ENCODE results near the gene PPM1D. TPM values are rescaled to one million over a fixed set of nuclear protein-coding genes. Genes with fewer than 3 reads are reported as not detected.
"Not testable (repeated sequence)": the region's sequence is repeated elsewhere in the genome, so short reads cannot be mapped to it uniquely, and the experiment has no call there.

The PPM1D gene
- total RNA-seq = 17.1 and 17.9 TPM in 2 replicates

DNA sequence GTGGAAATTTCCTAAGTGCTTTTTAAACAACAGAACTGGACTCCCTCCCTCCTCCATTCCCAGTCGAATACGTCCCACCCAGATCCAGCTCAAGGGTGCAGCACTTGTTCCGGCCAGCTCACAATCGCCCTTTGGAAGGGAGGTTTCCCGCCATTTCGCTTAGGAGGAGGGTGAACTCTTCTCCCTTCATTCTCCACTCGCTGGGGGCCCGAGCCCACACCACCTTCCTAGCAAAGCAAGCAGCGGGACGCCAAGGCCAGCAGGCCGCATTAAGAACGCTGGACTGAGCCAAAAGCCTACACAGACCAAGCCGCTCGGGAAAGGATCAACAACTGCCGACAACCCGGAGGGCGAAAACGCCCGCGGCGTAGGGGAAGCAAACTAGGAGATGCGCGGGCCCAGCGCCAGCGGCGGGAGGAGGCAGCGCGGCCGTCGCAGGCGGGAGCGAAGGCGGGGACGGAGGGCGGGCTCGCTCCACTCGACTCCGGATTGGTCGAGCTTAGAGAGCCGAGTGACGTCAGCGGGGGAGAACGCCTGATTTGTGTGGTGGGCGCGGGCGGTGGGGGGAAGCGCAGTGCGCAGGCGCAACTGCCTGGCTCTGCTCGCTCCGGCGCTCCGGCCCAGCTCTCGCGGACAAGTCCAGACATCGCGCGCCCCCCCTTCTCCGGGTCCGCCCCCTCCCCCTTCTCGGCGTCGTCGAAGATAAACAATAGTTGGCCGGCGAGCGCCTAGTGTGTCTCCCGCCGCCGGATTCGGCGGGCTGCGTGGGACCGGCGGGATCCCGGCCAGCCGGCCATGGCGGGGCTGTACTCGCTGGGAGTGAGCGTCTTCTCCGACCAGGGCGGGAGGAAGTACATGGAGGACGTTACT is at the start of gene PPM1D:
TSS of gene PPM1D (plus strand) at position 574 of the 870 bp plus-strand sequence. CDS start at position 796, 222 bp downstream.
- H3K36me3 Mint-ChIP-seq (ENCODE audit: low read depth) = peaks cover 12% of the 10 kb centered on the region
- peaks cover 37% of the 10 kb centered on the region for H3K4me1 Mint-ChIP-seq
- H3K4me3 Mint-ChIP-seq = peak within 1 kb of the TSS; percentile 95
- no peaks in the 10 kb centered on the region for H3K9me3 Mint-ChIP-seq
- H3K27me3 Mint-ChIP-seq = no peaks in the 10 kb centered on the region
- intact Hi-C loops (cut with micrococcal nuclease) = loop anchor here (1.0 to 5.0 kb wide), 5 partner anchors 39 to 1443 kb away; partner anchors contain the start of genes BCAS3, PRR11, SKA2 and USP32
- H3K27ac Mint-ChIP-seq = peak within 1 kb of the TSS; percentile 98
- DNase-seq = peak; percentile 99

GRCh38 chr17:60552255-60552654 is 47.7 kb upstream of the PPM1D start:
- H3K4me1 Mint-ChIP-seq; H3K36me3 Mint-ChIP-seq (ENCODE audit: low read depth); H3K9me3 Mint-ChIP-seq; H3K4me3 Mint-ChIP-seq; H3K27ac Mint-ChIP-seq; DNase-seq; intact Hi-C loops (cut with micrococcal nuclease); H3K27me3 Mint-ChIP-seq: not testable (repeated sequence)

DNA sequence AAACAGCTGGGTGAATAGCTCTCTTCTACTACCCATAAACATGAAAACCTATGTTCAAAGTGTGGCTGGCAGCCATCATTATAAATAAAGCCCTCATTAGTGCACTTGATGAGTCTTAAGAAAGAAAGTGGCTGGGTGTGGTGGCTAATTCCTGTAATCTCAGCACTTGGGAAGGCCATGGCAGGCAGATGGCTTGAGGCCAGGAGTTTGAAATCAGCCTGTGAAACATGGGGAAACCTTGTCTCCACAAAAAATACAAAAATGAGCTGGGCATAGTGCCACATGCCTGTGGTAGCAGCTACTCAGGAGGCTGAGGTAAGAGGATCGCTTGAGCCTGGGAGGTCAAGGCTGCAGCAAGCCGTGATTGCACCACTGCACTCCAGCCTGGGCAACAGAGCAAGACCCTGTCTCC is 45.6 kb upstream of the PPM1D start:
- H3K27ac Mint-ChIP-seq = no peak overlapping the region
- peaks cover 2% of the 10 kb centered on the region for H3K27me3 Mint-ChIP-seq
- no peaks in the 10 kb centered on the region for H3K36me3 Mint-ChIP-seq (ENCODE audit: low read depth)
- intact Hi-C loops (cut with micrococcal nuclease) = no loop called here
- H3K9me3 Mint-ChIP-seq = peaks cover 12% of the 10 kb centered on the region
- H3K4me3 Mint-ChIP-seq = no peak overlapping the region
- DNase-seq = no peak
- no peaks in the 10 kb centered on the region for H3K4me1 Mint-ChIP-seq

DNA sequence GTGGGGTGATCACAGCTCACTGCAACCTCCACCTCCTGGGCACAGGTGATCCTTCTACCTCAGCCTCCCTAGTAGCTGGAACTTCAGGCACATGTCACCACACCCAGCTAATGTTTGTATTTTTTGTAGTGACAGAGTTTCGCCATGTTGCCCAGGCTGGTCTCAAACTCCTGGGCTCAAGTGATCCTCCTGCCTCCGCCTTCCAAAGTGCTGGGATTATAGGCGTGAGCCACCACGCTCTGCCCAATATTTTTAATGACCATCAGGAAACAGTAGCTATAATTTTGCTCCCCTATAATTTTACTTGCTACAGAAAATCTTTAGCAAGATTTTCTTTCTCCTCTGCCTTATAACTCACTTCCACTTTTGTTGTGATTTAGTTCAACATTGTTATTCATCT is 44.2 kb upstream of the PPM1D start:
- Mint-ChIP-seq H3K4me1 (no peaks in the 10 kb centered on the region), H3K36me3 (ENCODE audit: low read depth) (no peaks in the 10 kb centered on the region), H3K9me3 (peaks cover 12% of the 10 kb centered on the region), H3K4me3 (no peak overlapping the region), H3K27me3 (peaks cover 2% of the 10 kb centered on the region), H3K27ac (no peak overlapping the region)
- intact Hi-C loops (cut with micrococcal nuclease) = no loop called here
- no peak for DNase-seq

- intact Hi-C loops (cut with micrococcal nuclease) = no loop called here
- Mint-ChIP-seq H3K27ac (no peak overlapping the region), H3K9me3 (peaks cover 12% of the 10 kb centered on the region), H3K4me3 (no peak overlapping the region), H3K4me1 (no peaks in the 10 kb centered on the region), H3K36me3 (ENCODE audit: low read depth) (no peaks in the 10 kb centered on the region), H3K27me3 (peaks cover 2% of the 10 kb centered on the region)
- DNase-seq = no peak
Observed at GRCh38 chr17:60557805-60558204, 42.2 kb upstream of the PPM1D start.

- Mint-ChIP-seq H3K4me1 (no peaks in the 10 kb centered on the region), H3K27me3 (peaks cover 2% of the 10 kb centered on the region), H3K4me3 (no peak overlapping the region), H3K27ac (no peak overlapping the region), H3K9me3 (peaks cover 12% of the 10 kb centered on the region), H3K36me3 (ENCODE audit: low read depth) (no peaks in the 10 kb centered on the region)
- DNase-seq = no peak
- intact Hi-C loops (cut with micrococcal nuclease) = no loop called here
Observed at GRCh38 chr17:60559659-60559994, 40.4 kb upstream of the PPM1D start.

DNA sequence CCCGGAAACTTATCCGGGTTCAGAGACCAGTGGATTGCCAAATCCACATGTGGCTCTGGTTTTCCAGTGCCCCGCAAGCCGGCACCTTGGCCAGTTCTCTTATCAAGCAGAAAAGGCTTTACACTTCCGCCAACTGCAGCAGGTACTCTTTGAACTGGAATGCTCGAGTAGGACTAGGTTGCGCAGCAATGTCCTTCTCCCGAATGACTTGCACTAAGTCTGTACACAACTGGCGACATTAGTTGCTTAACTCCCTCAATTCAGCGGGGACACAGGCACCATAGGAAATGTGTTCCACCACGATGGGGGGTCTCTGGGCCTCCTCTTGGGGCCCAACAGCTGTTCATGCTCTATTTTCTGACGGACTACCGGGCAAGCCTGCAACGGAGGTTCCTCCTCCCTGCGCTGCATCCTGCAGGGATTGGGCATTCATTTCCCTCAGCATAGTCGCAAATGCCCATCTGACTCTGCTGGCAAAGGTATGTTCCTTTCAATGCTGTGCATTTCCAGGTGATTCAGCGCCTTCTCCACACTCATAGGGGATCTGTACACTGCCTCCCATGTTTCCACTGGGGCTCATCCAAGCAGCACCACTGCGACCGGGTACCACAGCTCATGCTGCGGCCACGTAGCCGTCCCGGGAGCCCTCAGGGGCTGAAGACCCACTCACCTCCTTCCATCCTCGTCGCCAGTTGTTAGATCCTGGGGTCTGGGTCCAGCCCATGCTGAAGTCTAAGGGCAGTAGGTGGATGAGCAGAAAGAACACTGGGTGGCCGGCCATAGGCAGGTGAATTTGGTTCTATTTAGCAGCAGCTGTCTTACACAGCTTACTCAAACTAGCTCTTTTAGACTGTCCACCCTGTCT is 39.8 kb upstream of the PPM1D start:
- Mint-ChIP-seq H3K9me3 (peaks cover 12% of the 10 kb centered on the region), H3K4me3 (no peak overlapping the region), H3K36me3 (ENCODE audit: low read depth) (no peaks in the 10 kb centered on the region), H3K4me1 (no peaks in the 10 kb centered on the region), H3K27ac (no peak overlapping the region), H3K27me3 (peaks cover 2% of the 10 kb centered on the region)
- no peak for DNase-seq
- intact Hi-C loops (cut with micrococcal nuclease) = no loop called here

- DNase-seq = no peak
Observed at GRCh38 chr17:60560860-60561257, 39.1 kb upstream of the PPM1D start.

DNA sequence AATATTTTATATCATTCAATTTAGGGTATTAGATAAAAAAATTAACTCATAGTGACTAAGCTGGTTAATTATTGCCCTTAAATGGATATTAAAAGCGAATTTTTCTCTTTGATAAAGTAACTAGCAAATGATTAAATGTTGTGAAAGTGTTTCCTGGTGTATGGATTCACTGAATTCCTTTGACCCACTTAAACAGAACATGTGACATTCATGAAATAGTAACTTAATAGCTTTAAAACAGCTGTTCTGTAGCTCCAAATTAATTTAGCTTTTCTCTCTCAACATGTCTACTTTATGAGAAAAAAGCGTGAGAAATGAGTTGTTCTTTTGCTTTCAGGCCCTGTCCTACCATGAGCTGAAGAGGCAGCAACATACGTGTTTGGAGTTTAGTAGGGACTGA is 37.6 kb upstream of the PPM1D start:
- intact Hi-C loops (cut with micrococcal nuclease) = no loop called here
- H3K36me3 Mint-ChIP-seq (ENCODE audit: low read depth) = no peaks in the 10 kb centered on the region
- DNase-seq = no peak
- H3K27ac Mint-ChIP-seq = no peak overlapping the region
- no peaks in the 10 kb centered on the region for H3K27me3 Mint-ChIP-seq
- no peak overlapping the region for H3K4me3 Mint-ChIP-seq
- no peaks in the 10 kb centered on the region for H3K4me1 Mint-ChIP-seq
- peaks cover 4% of the 10 kb centered on the region for H3K9me3 Mint-ChIP-seq

More at GRCh38 chr17:60560860-60561257, 39.1 kb upstream of the PPM1D start:
- Mint-ChIP-seq H3K27ac (no peak overlapping the region), H3K36me3 (ENCODE audit: low read depth) (no peaks in the 10 kb centered on the region), H3K4me1 (no peaks in the 10 kb centered on the region), H3K27me3 (peaks cover 2% of the 10 kb centered on the region), H3K4me3 (no peak overlapping the region), H3K9me3 (peaks cover 12% of the 10 kb centered on the region)
- intact Hi-C loops (cut with micrococcal nuclease) = no loop called here

DNA sequence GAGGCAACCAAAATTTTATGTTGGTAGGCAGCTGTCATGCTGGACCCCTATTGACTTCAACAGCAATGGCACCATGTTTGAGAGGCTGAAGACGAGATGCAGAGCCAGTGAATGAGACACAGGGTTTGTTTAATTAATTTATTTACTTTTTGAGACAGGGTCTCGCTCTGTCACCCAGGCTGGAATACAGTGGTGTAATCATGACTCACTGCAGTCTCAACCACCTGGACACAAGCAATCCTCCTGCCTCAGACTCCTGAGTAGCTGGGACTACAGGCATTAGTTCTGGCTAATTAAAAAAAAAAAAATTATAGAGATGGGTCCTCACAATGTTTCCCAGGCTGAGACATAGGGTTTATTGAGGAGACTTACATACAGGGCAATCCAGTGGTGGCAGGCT is 36.2 kb upstream of the PPM1D start:
- H3K27me3 Mint-ChIP-seq = no peaks in the 10 kb centered on the region
- H3K36me3 Mint-ChIP-seq (ENCODE audit: low read depth) = no peaks in the 10 kb centered on the region
- H3K27ac Mint-ChIP-seq = no peak overlapping the region
- DNase-seq = no peak
- no peaks in the 10 kb centered on the region for H3K4me1 Mint-ChIP-seq
- H3K9me3 Mint-ChIP-seq = no peaks in the 10 kb centered on the region
- H3K4me3 Mint-ChIP-seq = no peak overlapping the region
- intact Hi-C loops (cut with micrococcal nuclease) = no loop called here

DNA sequence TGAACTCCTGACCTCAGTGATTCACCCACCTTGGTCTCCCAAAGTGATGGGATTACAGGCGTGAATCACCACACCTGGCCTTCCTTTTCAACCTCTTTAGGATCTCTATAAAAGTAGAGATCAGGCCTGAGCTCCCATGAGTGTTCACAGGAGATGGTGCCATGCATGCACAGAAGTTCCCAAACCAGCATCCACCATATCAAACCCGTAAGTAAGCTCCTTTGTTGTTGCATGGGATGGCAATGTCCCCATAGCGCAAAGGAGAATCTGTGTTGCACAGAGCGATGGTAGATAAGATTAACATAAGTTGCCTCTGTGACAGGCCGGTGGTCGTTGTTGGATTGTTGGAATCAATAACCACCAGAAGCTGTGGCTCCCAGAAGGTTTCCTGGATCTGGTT is 34.8 kb upstream of the PPM1D start:
- no peak for DNase-seq
- no peak overlapping the region for H3K27ac Mint-ChIP-seq
- intact Hi-C loops (cut with micrococcal nuclease) = no loop called here
- H3K27me3 Mint-ChIP-seq = peaks cover 1% of the 10 kb centered on the region
- H3K4me1 Mint-ChIP-seq = no peaks in the 10 kb centered on the region
- no peaks in the 10 kb centered on the region for H3K36me3 Mint-ChIP-seq (ENCODE audit: low read depth)
- H3K9me3 Mint-ChIP-seq = no peaks in the 10 kb centered on the region
- H3K4me3 Mint-ChIP-seq = no peak overlapping the region

DNA sequence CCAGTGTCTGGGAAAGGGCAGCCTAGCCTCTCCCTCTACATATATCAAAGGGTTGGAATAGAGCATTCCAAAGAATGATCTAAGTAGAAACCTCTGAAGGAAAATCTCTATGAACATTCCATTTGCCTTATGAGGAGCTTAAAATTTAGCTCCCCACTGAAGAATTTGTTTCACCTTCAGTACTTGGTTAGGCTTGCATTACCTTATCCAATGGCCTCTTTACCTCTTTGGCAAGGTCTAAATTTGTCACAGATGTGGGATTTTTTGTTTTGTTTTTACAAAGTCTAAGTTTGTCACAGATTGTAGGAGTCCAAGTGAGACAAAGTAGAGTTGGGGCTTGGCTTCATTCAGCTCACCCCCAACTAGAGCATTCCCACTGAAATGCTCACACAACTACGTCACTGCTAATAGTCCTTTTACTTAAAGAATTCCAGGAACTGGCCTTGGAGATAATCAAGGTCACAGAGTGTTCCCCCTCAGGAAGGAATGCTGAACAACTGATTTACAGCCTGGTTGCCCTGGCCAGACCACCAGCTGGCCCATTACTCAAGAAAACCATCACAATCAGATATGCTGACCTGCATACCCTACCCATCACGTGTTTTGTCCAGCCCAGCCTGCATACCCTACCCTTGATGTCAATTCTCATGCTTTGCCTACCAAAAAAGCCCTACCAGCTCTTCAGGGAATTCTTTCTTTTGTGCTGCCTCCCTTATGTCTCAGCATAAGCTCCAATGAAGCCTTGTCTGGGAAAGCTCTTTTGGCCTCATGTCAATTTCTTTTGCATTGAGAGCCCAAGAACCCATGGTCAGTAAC is 26.5 kb upstream of the PPM1D start:
- H3K4me3 Mint-ChIP-seq = no peak overlapping the region
- no peaks in the 10 kb centered on the region for H3K9me3 Mint-ChIP-seq
- DNase-seq = no peak
- H3K4me1 Mint-ChIP-seq = peaks cover 10% of the 10 kb centered on the region
- intact Hi-C loops (cut with micrococcal nuclease) = loop anchor here (10.0 kb wide), 1 partner anchor 61 kb away; no protein-coding TSS in a partner anchor
- no peak overlapping the region for H3K27ac Mint-ChIP-seq
- H3K27me3 Mint-ChIP-seq = peaks cover 19% of the 10 kb centered on the region
- H3K36me3 Mint-ChIP-seq (ENCODE audit: low read depth) = no peaks in the 10 kb centered on the region

DNA sequence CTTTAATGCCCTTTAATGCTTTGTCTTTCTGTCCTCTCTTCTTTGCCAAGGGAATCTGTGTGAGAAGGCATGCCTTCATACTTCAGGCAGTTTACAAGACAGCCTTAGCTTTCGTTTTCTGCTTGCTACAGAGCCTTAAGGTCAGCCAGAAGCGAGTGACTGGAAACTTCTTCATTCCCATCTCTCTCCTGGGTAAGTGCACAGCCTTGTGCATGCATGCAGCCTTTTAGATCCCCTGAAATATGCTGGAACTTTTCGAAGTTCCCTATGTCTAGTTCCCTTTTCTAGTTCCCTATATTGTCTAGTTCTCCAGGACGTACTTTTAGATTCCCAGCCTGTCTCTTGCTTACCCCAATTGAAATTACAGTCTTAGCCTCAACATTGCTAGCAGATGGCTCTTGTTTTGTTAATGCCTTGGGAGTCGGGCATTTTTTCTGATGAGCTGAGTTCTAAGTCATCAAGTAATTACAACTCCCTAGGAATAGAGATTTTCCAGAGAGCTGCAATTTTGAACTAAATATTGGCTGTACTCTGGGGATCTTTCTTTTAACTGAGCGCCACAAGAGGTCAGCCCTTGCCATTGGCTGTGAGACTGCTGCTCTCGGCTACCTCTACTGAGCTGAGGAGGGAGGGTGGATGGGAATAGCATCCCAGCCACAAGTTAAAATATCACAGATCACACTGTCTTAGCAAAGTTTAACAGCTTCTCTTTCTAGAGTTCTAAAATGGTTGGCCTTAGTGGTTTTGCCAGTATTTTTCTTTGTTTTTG is 22.7 kb upstream of the PPM1D start:
- DNase-seq = peak; percentile 70
- Mint-ChIP-seq H3K36me3 (ENCODE audit: low read depth) (no peaks in the 10 kb centered on the region), H3K4me3 (peak overlapping the region; percentile 76), H3K4me1 (peaks cover 10% of the 10 kb centered on the region), H3K9me3 (no peaks in the 10 kb centered on the region), H3K27me3 (peaks cover 8% of the 10 kb centered on the region), H3K27ac (peak overlapping the region; percentile 26)
- intact Hi-C loops (cut with micrococcal nuclease) = loop anchor here (10.0 kb wide), 1 partner anchor 57 kb away; no protein-coding TSS in a partner anchor
